ENCODE results near the gene GMIP.
A peak's percentile ranks its signal among the peaks of the same experiment; 100 is the strongest.

GMIP gene

GRCh38 chr19:19662871-19663255 is 19.4 kb upstream of the GMIP start:
- no peak for TF ChIP-seq CTCF (IDR thresholded peaks at IDR 0.05; ENCODE audit: low read depth, low read length)
- peak overlapping the region; percentile 96 for H3K4me3 ChIP-seq (ENCODE audit: low read depth, low read length)

GRCh38 chr19:19662344-19662743 is 18.9 kb upstream of the GMIP start:
- peak overlapping the region; percentile 96 for H3K4me3 ChIP-seq (ENCODE audit: low read depth, low read length)
- no peak for TF ChIP-seq CTCF (IDR thresholded peaks at IDR 0.05; ENCODE audit: low read depth, low read length)

- no peak for TF ChIP-seq CTCF (IDR thresholded peaks at IDR 0.05; ENCODE audit: low read depth, low read length)
- H3K4me3 ChIP-seq (ENCODE audit: low read depth, low read length) = no peak overlapping the region
Observed at GRCh38 chr19:19661675-19662251, 18.3 kb upstream of the GMIP start.

- TF ChIP-seq CTCF (IDR thresholded peaks at IDR 0.05; ENCODE audit: low read depth, low read length) = no peak
Observed at GRCh38 chr19:19661141-19661674, 17.8 kb upstream of the GMIP start.

GRCh38 chr19:19659646-19660245 is 16.3 kb upstream of the GMIP start:
- no peak overlapping the region for H3K4me3 ChIP-seq (ENCODE audit: low read depth, low read length)
- TF ChIP-seq CTCF (IDR thresholded peaks at IDR 0.05; ENCODE audit: low read depth, low read length) = no peak

More at GRCh38 chr19:19661141-19661674, 17.8 kb upstream of the GMIP start:
- H3K4me3 ChIP-seq (ENCODE audit: low read depth, low read length) = no peak overlapping the region

GRCh38 chr19:19657397-19657783 is 13.9 kb upstream of the GMIP start:
- H3K4me3 ChIP-seq (ENCODE audit: low read depth, low read length) = no peak overlapping the region
- no peak for TF ChIP-seq CTCF (IDR thresholded peaks at IDR 0.05; ENCODE audit: low read depth, low read length)
